ENCODE data around the gene BMS1.

Gene BMS1

DNA sequence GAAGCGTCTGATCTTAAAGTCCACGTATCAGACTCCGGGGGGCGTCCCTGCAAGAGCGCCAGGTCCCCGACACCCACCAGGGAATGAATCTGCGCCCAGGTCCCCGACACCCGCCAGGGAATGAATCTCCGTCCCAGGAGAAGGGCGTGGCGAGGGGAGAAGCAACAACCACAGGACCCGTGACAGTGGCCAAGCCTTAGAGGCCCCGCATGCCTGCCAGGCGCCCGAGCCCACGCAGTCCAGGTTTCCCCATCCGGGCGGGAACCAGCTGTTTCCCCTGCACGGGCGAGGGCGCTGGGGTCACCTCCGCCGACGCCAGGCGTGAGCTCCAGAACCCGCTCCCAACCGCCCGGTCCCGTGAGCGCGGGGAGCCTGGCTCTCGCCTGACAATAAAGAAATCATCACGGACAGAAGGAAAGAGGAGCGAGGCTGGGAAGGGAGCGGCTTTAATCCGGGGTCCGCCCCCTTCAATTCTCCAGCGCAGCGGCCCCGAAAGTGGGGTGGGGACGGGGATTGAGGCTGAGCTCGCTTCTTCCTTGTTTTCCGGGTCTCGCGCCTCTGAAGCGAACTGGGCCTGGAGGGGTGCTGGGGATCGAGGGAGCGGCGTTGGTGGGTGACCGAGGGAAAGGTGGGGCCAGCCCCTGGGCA is 29.0 kb upstream of the BMS1 start:
- Histone ChIP-seq H3K27ac (peak overlapping the region; percentile 14 to 77 (median 60); a peak in 21 of 22 replicates), H3K9me3 (replicated peaks in 1 of 11) (peaks cover 0 to 4% (median 0%) of the 10 kb centered on the region in 11 experiments; a peak in 5 of 22 replicates), H4K20me1 (peaks cover 0 to 10% (median 0%) of the 10 kb centered on the region in 11 experiments; a peak in 2 of 22 replicates), H3K4me2 (peak overlapping the region; percentile 71 to 99 (median 96)), H3K9ac (peak overlapping the region; percentile 54 to 79 (median 74)), H3K4me3 (peak overlapping the region; percentile 62 to 77 (median 70)), H3K4me1 (peaks cover 8 to 26% (median 18%) of the 10 kb centered on the region in 10 experiments; a peak in 16 of 20 replicates), H3K27me3 (peaks cover 32 to 53% (median 42%) of the 10 kb centered on the region in 11 experiments), H3K36me3 (no peaks in the 10 kb centered on the region)
- no peak for TF ChIP-seq Cebpa-rat (IDR thresholded peaks at IDR 0.05)

DNA sequence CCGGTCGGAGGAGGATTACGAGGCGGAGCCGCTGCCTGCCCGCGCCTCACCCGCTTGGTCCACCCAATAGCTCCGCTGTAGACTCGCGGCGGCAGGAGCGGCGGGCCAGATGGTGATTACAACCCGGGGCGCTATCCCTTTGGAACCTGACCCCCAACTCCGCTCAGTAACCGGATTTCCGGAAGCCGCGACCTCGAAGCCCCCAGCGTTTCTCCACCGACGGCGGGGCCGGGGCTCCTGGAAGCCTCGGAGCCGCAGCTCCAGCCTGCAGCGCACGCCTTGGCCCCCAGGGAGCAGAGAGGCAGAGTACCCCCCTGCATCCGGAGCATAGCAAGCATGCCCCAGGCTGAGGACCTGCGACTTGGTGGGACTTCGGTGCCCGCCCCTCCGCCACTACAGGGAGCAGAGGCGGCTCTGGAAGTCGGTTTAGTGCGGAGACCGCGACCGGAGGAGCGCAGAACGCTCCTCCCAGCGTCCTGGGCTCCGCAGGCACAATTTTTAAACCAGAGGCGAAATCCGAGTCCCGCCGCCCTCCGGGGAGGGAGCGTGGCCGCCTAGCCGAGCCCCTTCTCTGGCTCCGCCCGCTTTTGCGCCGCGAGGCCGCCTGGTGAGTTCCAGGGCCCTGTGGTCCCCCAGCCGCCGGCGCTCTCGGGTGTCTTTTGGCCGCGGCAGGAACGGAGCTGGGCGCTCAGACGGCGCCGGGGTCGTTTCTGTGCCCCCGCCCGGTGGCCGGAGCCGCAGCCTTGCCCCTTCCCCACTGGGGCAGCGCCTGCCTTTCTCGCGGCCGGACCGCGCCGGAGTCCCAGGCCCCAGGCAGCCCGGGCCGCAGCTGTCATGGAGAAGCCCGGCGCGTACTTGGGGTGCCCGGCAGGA is 28.2 kb upstream of the BMS1 start:
- Histone ChIP-seq H3K4me1 (peaks cover 8 to 26% (median 18%) of the 10 kb centered on the region in 10 experiments; a peak in 16 of 20 replicates), H3K36me3 (no peaks in the 10 kb centered on the region), H3K4me3 (peak overlapping the region; percentile 62 to 77 (median 70)), H3K27ac (peak overlapping the region; percentile 14 to 77 (median 60); a peak in 21 of 22 replicates), H3K27me3 (peaks cover 32 to 53% (median 42%) of the 10 kb centered on the region in 11 experiments), H4K20me1 (peaks cover 0 to 10% (median 0%) of the 10 kb centered on the region in 11 experiments; a peak in 2 of 22 replicates), H3K9me3 (replicated peaks in 1 of 11) (peaks cover 0 to 12% (median 0%) of the 10 kb centered on the region in 11 experiments; a peak in 7 of 22 replicates), H3K9ac (peak overlapping the region; percentile 54 to 79 (median 74)), H3K4me2 (peak overlapping the region; percentile 71 to 99 (median 96))
- no peak for TF ChIP-seq Cebpa-rat (IDR thresholded peaks at IDR 0.05)

GRCh38 chr10:42755028-42755451 is 27.6 kb upstream of the BMS1 start:
- peak overlapping the region; percentile 71 to 99 (median 96) for H3K4me2 ChIP-seq
- H3K9me3 ChIP-seq (replicated peaks in 1 of 11), result peaks cover 0 to 18% (median 0%) of the 10 kb centered on the region in 11 experiments; a peak in 7 of 22 replicates
- peaks cover 32 to 53% (median 42%) of the 10 kb centered on the region in 11 experiments for H3K27me3 ChIP-seq
- peaks cover 0 to 10% (median 0%) of the 10 kb centered on the region in 11 experiments; a peak in 2 of 22 replicates for H4K20me1 ChIP-seq
- H3K9ac ChIP-seq, result peak overlapping the region; percentile 54 to 79 (median 74); a peak in 20 of 22 replicates
- peak overlapping the region in 9 of 11 experiments; percentile 45 to 77 (median 67); a peak in 14 of 22 replicates for H3K27ac ChIP-seq
- TF ChIP-seq Cebpa-rat (IDR thresholded peaks at IDR 0.05), result no peak
- H3K36me3 ChIP-seq, result no peaks in the 10 kb centered on the region
- H3K4me1 ChIP-seq, result peaks cover 8 to 26% (median 18%) of the 10 kb centered on the region in 10 experiments; a peak in 16 of 20 replicates
- H3K4me3 ChIP-seq, result peak overlapping the region; percentile 62 to 77 (median 70)

GRCh38 chr10:42755556-42756093 is 27.0 kb upstream of the BMS1 start:
- no peak for TF ChIP-seq Cebpa-rat (IDR thresholded peaks at IDR 0.05)
- H4K20me1 ChIP-seq, result peaks cover 0 to 10% (median 0%) of the 10 kb centered on the region in 11 experiments; a peak in 2 of 22 replicates
- H3K36me3 ChIP-seq, result no peaks in the 10 kb centered on the region
- peak overlapping the region in 10 of 11 experiments; percentile 84 to 99 (median 96); a peak in 13 of 22 replicates for H3K4me2 ChIP-seq
- H3K4me3 ChIP-seq, result peak overlapping the region in 1 of 10 experiments; percentile 62; a peak in 3 of 20 replicates
- peaks cover 32 to 53% (median 42%) of the 10 kb centered on the region in 11 experiments for H3K27me3 ChIP-seq
- H3K9me3 ChIP-seq (replicated peaks in 1 of 11), result peaks cover 0 to 18% (median 0%) of the 10 kb centered on the region in 11 experiments; a peak in 7 of 22 replicates
- H3K9ac ChIP-seq, result no peak overlapping the region
- H3K27ac ChIP-seq, result no peak overlapping the region
- peaks cover 8 to 26% (median 18%) of the 10 kb centered on the region in 10 experiments; a peak in 16 of 20 replicates for H3K4me1 ChIP-seq

DNA sequence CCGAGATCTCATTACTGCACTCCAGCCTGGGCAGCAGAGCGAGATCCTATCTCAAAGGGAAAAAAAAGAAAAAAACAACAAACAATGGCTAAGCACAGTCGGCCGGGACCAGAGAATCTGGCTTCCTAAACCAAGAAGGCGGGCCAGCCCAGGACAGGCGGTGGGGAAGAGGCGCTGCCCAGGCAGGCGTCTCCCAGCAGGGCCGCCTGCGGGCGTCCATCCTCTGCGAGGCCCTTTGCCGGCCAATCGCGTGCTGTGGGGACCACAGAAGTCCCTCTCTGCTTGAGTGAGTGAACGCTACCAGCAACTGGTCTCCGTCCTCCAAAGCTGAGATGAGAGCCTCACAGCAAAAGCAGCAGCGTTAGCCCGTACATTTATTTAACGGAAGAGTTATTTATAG is 14.7 kb upstream of the BMS1 start:
- H3K36me3 ChIP-seq, result no peaks in the 10 kb centered on the region
- no peak overlapping the region for H3K9ac ChIP-seq
- H3K4me2 ChIP-seq, result no peak overlapping the region
- no peaks in the 10 kb centered on the region for H3K4me1 ChIP-seq
- peaks cover 19 to 44% (median 28%) of the 10 kb centered on the region in 11 experiments for H3K9me3 ChIP-seq (replicated peaks in 1 of 11)
- H3K4me3 ChIP-seq, result no peak overlapping the region
- H4K20me1 ChIP-seq, result no peaks in the 10 kb centered on the region
- no peaks in the 10 kb centered on the region for H3K27me3 ChIP-seq
- TF ChIP-seq Cebpa-rat (IDR thresholded peaks at IDR 0.05), result no peak
- H3K27ac ChIP-seq, result no peak overlapping the region

DNA sequence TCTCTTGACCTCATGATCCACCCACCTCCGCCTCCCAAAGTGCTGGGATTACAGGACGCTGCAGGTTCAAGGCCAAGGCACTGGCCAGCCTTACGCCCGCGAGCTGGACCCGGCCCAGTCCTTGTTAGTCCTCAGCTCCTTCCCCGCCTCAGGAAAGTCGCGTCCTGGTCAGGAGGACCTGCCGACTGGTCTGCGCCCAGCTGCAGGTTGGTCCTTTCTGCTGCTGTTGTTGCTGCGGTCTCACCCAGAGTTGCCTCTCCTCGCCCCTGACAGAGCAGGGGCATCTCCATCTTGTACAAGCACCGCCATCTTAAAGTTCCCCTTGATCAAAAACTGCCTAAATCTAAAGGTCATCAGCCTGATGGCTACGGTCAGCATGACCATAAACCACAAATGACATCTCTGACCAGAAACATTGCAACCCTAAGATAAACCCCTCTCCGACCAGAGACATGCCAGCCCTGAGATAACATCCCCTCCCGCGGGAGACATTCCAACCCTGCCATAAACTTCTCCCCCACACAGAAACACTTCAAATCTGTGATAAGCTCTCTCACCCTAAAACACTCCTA is 13.9 kb upstream of the BMS1 start:
- no peak for TF ChIP-seq Cebpa-rat (IDR thresholded peaks at IDR 0.05)
- H4K20me1 ChIP-seq, result no peaks in the 10 kb centered on the region
- no peak overlapping the region for H3K9ac ChIP-seq

DNA sequence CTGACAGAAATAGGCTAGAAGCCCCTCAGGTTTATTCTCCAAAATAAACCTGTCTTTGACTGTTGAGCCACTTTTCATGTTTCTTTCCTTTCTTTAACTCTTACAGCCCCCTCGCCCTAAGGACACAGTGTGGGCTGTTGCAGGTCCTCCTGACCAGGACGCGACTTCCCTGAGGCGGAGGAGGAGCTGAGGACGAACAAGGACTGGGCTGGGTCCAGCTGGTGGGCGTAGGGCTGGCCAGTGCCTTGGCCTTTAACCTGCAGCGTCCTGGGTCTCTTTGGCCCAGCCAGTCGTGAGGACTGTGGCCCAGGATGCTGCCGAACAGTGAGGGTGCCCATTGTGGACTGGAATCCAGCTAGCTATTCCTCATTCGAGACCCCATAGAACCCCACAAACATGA is 13.4 kb upstream of the BMS1 start:
- no peak overlapping the region for H3K4me3 ChIP-seq

More for the DNA sequence above, 13.9 kb upstream of the BMS1 start:
- H3K36me3 ChIP-seq, result no peaks in the 10 kb centered on the region
- no peaks in the 10 kb centered on the region for H3K4me1 ChIP-seq
- no peak overlapping the region for H3K4me3 ChIP-seq
- no peak overlapping the region for H3K4me2 ChIP-seq
- H3K27ac ChIP-seq, result no peak overlapping the region
- H3K9me3 ChIP-seq (replicated peaks in 1 of 11), result peaks cover 23 to 50% (median 32%) of the 10 kb centered on the region in 11 experiments
- no peaks in the 10 kb centered on the region for H3K27me3 ChIP-seq

GRCh38 chr10:42769673-42770072 is 12.9 kb upstream of the BMS1 start:
- Histone ChIP-seq H3K4me2 (no peak overlapping the region), H3K36me3 (no peaks in the 10 kb centered on the region), H3K27me3 (no peaks in the 10 kb centered on the region), H3K9me3 (replicated peaks in 1 of 11) (peaks cover 20 to 45% (median 26%) of the 10 kb centered on the region in 11 experiments), H4K20me1 (no peaks in the 10 kb centered on the region), H3K4me1 (no peaks in the 10 kb centered on the region), H3K4me3 (no peak overlapping the region), H3K27ac (no peak overlapping the region), H3K9ac (no peak overlapping the region)
- TF ChIP-seq Cebpa-rat (IDR thresholded peaks at IDR 0.05), result no peak

More for the DNA sequence above, 13.4 kb upstream of the BMS1 start:
- Histone ChIP-seq H3K27ac (no peak overlapping the region), H3K9me3 (replicated peaks in 1 of 11) (peaks cover 21 to 46% (median 27%) of the 10 kb centered on the region in 11 experiments), H3K36me3 (no peaks in the 10 kb centered on the region), H4K20me1 (no peaks in the 10 kb centered on the region), H3K4me1 (no peaks in the 10 kb centered on the region), H3K27me3 (no peaks in the 10 kb centered on the region), H3K4me2 (no peak overlapping the region), H3K9ac (no peak overlapping the region)
- no peak for TF ChIP-seq Cebpa-rat (IDR thresholded peaks at IDR 0.05)
